ENCODE measurements around the gene AHNAK2.

Gene AHNAK2

DNA sequence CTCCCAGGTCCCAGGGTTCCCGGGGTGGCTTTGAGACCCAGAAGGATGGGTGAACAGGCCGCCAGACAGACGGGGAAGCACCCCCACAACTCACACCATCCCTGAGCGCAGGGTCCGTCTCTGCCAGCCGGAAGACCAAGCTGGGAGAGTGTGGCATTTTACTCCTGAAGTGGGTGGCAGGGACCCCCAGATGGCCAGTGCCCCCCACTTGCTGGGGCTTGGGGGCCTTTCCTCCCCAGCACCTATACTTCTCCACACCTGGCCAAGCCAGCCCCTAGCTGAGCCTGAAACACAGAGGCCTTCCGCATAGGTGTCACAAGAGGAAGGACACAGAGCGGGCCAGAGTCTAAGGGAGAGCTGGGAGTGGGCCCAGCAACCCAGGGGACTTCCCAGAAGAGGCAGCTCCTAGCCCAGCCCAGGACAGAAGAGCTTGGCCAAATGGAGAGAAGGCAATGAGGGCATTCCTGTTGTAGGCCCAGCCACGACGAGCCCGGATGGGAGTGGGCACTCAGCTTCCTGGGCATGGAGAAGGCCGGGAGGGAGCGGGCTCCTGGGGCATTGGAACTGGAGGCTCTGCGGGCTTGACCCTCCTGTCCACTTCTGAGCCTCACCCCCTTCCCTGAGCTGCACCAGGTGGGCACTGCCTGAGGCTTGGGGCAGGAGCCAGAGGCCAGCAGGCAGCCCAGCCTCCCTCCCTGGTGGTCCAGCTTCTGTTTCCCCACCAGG lies 3.3 kb downstream of the AHNAK2 start:
- no peak for ATAC-seq
- TF ChIP-seq TOX (CRISPR knock-in tag; IDR thresholded peaks at IDR 0.05; ENCODE audit: borderline replicate concordance) = no peak
- no peak for TF ChIP-seq ZC3H10 (CRISPR knock-in tag; IDR thresholded peaks at IDR 0.05)
- no peak for TF ChIP-seq ZNF70 (CRISPR knock-in tag; IDR thresholded peaks at IDR 0.05)
- no peak for TF ChIP-seq ARNTL (CRISPR knock-in tag; IDR thresholded peaks at IDR 0.05; ENCODE audit: borderline replicate concordance, low read depth)
- no peak for TF ChIP-seq ZNF565 (CRISPR knock-in tag; conservative IDR thresholded peaks at IDR 0.05; ENCODE audit: low read depth)
- TF ChIP-seq, protein P1, sequence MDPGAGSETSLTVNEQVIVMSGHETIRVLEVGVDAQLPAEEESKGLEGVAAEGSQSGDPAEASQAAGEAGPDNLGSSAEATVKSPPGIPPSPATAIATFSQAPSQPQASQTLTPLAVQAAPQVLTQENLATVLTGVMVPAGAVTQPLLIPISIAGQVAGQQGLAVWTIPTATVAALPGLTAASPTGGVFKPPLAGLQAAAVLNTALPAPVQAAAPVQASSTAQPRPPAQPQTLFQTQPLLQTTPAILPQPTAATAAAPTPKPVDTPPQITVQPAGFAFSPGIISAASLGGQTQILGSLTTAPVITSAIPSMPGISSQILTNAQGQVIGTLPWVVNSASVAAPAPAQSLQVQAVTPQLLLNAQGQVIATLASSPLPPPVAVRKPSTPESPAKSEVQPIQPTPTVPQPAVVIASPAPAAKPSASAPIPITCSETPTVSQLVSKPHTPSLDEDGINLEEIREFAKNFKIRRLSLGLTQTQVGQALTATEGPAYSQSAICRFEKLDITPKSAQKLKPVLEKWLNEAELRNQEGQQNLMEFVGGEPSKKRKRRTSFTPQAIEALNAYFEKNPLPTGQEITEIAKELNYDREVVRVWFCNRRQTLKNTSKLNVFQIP (CRISPR knock-in tag; IDR thresholded peaks at IDR 0.05; ENCODE audit: borderline replicate concordance, low read depth) = no peak
- no peak for TF ChIP-seq PPARA (CRISPR knock-in tag; IDR thresholded peaks at IDR 0.05; ENCODE audit: borderline replicate concordance)
- TF ChIP-seq ISL1 (CRISPR knock-in tag; IDR thresholded peaks at IDR 0.05) = no peak
- no peak for TF ChIP-seq CSDC2 (CRISPR knock-in tag; IDR thresholded peaks at IDR 0.05)
- TF ChIP-seq, protein P2, sequence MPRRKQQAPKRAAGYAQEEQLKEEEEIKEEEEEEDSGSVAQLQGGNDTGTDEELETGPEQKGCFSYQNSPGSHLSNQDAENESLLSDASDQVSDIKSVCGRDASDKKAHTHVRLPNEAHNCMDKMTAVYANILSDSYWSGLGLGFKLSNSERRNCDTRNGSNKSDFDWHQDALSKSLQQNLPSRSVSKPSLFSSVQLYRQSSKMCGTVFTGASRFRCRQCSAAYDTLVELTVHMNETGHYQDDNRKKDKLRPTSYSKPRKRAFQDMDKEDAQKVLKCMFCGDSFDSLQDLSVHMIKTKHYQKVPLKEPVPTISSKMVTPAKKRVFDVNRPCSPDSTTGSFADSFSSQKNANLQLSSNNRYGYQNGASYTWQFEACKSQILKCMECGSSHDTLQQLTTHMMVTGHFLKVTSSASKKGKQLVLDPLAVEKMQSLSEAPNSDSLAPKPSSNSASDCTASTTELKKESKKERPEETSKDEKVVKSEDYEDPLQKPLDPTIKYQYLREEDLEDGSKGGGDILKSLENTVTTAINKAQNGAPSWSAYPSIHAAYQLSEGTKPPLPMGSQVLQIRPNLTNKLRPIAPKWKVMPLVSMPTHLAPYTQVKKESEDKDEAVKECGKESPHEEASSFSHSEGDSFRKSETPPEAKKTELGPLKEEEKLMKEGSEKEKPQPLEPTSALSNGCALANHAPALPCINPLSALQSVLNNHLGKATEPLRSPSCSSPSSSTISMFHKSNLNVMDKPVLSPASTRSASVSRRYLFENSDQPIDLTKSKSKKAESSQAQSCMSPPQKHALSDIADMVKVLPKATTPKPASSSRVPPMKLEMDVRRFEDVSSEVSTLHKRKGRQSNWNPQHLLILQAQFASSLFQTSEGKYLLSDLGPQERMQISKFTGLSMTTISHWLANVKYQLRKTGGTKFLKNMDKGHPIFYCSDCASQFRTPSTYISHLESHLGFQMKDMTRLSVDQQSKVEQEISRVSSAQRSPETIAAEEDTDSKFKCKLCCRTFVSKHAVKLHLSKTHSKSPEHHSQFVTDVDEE (CRISPR knock-in tag; IDR thresholded peaks at IDR 0.05) = no peak
- TF ChIP-seq, protein P3, sequence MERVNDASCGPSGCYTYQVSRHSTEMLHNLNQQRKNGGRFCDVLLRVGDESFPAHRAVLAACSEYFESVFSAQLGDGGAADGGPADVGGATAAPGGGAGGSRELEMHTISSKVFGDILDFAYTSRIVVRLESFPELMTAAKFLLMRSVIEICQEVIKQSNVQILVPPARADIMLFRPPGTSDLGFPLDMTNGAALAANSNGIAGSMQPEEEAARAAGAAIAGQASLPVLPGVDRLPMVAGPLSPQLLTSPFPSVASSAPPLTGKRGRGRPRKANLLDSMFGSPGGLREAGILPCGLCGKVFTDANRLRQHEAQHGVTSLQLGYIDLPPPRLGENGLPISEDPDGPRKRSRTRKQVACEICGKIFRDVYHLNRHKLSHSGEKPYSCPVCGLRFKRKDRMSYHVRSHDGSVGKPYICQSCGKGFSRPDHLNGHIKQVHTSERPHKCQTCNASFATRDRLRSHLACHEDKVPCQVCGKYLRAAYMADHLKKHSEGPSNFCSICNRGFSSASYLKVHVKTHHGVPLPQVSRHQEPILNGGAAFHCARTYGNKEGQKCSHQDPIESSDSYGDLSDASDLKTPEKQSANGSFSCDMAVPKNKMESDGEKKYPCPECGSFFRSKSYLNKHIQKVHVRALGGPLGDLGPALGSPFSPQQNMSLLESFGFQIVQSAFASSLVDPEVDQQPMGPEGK (CRISPR knock-in tag; IDR thresholded peaks at IDR 0.05; ENCODE audit: borderline replicate concordance) = no peak
- TF ChIP-seq BACH2 (CRISPR knock-in tag; IDR thresholded peaks at IDR 0.05; ENCODE audit: borderline replicate concordance) = no peak
- no peak for TF ChIP-seq SNAI2 (CRISPR knock-in tag; IDR thresholded peaks at IDR 0.05)
- TF ChIP-seq, protein P4, sequence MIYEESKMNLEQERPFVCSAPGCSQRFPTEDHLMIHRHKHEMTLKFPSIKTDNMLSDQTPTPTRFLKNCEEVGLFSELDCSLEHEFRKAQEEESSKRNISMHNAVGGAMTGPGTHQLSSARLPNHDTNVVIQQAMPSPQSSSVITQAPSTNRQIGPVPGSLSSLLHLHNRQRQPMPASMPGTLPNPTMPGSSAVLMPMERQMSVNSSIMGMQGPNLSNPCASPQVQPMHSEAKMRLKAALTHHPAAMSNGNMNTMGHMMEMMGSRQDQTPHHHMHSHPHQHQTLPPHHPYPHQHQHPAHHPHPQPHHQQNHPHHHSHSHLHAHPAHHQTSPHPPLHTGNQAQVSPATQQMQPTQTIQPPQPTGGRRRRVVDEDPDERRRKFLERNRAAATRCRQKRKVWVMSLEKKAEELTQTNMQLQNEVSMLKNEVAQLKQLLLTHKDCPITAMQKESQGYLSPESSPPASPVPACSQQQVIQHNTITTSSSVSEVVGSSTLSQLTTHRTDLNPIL (CRISPR knock-in tag; IDR thresholded peaks at IDR 0.05; ENCODE audit: low read depth) = no peak
- TF ChIP-seq ZFP3 (CRISPR knock-in tag; IDR thresholded peaks at IDR 0.05) = no peak
- TF ChIP-seq, protein P5, sequence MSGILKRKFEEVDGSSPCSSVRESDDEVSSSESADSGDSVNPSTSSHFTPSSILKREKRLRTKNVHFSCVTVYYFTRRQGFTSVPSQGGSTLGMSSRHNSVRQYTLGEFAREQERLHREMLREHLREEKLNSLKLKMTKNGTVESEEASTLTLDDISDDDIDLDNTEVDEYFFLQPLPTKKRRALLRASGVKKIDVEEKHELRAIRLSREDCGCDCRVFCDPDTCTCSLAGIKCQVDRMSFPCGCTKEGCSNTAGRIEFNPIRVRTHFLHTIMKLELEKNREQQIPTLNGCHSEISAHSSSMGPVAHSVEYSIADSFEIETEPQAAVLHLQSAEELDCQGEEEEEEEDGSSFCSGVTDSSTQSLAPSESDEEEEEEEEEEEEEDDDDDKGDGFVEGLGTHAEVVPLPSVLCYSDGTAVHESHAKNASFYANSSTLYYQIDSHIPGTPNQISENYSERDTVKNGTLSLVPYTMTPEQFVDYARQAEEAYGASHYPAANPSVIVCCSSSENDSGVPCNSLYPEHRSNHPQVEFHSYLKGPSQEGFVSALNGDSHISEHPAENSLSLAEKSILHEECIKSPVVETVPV (CRISPR knock-in tag; IDR thresholded peaks at IDR 0.05) = no peak
- no peak for TF ChIP-seq ZNF8 (CRISPR knock-in tag; IDR thresholded peaks at IDR 0.05)
- TF ChIP-seq ESRRG (CRISPR knock-in tag; IDR thresholded peaks at IDR 0.05) = no peak
- no peak for TF ChIP-seq GLIS3 (CRISPR knock-in tag; IDR thresholded peaks at IDR 0.05)

DNA sequence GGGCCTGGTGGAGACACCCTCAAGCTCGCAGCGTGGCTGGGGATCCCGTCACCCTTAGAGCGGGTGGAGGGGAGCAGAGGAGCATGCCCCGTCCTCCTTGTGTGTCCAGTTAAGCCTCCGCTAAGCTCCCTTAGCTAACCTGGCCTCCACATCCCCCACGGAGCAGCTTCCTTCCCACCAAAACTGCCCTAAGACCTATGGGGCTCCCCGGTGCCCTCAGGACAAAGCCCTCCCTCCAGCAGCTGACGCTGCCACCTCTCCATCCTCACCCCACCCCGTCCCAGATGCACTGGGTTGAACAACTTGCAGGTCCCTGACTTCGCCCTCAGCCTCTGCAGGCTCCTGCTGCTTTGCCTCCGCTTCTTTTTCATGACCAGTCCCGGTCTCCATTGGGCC lies 4.0 kb downstream of the AHNAK2 start:
- ATAC-seq = no peak
- no peak for TF ChIP-seq ZNF70 (CRISPR knock-in tag; IDR thresholded peaks at IDR 0.05)
- no peak for TF ChIP-seq GLIS3 (CRISPR knock-in tag; IDR thresholded peaks at IDR 0.05)
- TF ChIP-seq, protein P2 (CRISPR knock-in tag; IDR thresholded peaks at IDR 0.05) = no peak
- no peak for TF ChIP-seq ZFP3 (CRISPR knock-in tag; IDR thresholded peaks at IDR 0.05)
- TF ChIP-seq, protein P3 (CRISPR knock-in tag; IDR thresholded peaks at IDR 0.05; ENCODE audit: borderline replicate concordance) = no peak
- TF ChIP-seq CSDC2 (CRISPR knock-in tag; IDR thresholded peaks at IDR 0.05) = no peak
- no peak for TF ChIP-seq ESRRG (CRISPR knock-in tag; IDR thresholded peaks at IDR 0.05)
- TF ChIP-seq RARB (CRISPR knock-in tag; IDR thresholded peaks at IDR 0.05) = no peak
- TF ChIP-seq TOX (CRISPR knock-in tag; IDR thresholded peaks at IDR 0.05; ENCODE audit: borderline replicate concordance) = no peak
- no peak for TF ChIP-seq SNAI2 (CRISPR knock-in tag; IDR thresholded peaks at IDR 0.05)
- no peak for TF ChIP-seq OSR1 (CRISPR knock-in tag; IDR thresholded peaks at IDR 0.05)
- TF ChIP-seq, protein P1 (CRISPR knock-in tag; IDR thresholded peaks at IDR 0.05; ENCODE audit: borderline replicate concordance, low read depth) = no peak
- no peak for TF ChIP-seq TCF4 (CRISPR knock-in tag; IDR thresholded peaks at IDR 0.05; ENCODE audit: borderline replicate concordance)
- no peak for TF ChIP-seq ISL1 (CRISPR knock-in tag; IDR thresholded peaks at IDR 0.05)

Data from SK-N-SH treated with all-trans-retinoic acid at 6 μM for 48 hours (cell line).